H1 (cell line): ENCODE results near the gene CPEB3. TPM values are rescaled to one million over a fixed set of nuclear protein-coding genes. Genes with fewer than 3 reads are reported as not detected.

ENCODE experiments used
- CTCF ChIA-PET: fragments of 300-600 bp; sonication (Branson Sonifier 250); formaldehyde crosslinking; loops from one replicate; lab custom pipeline; 2021; ENCODE audit not compliant: partially characterized antibody; lab: Charles Lee
- POLR2A ChIA-PET: fragments of 300-600 bp; sonication (Branson Sonifier 250); formaldehyde crosslinking; loops from one replicate; lab custom pipeline; 2021; ENCODE audit warnings: inconsistent platforms; ENCODE audit not compliant: partially characterized antibody; lab: Charles Lee
- DNase-seq, 2 experiments: peaks; one replicate each; pipeline versions ENCODE4 v3.0.0 to v3.0.0-alpha.2; 2010 to 2022; ENCODE audit warnings: low spot score in 2 of 2, low read depth in 1 of 2, mixed read lengths in 1 of 2
- FAIRE-seq: peaks from 2 replicates; lab custom pipeline; 2011; peaks lifted over from hg19 to GRCh38; lab: Jason Lieb, UNC
- H2AFZ ChIP-seq: 2 replicates; pipeline ENCODE4 v1.8.1; 2012; ENCODE audit warnings: low read length, inconsistent platforms
- H2AK5ac ChIP-seq: 2 replicates; pipeline ENCODE4 v1.6.1; 2013; ENCODE audit warnings: low read depth, low read length
- H2BK120ac ChIP-seq: replicated peaks from 2 replicates; pipeline ENCODE3; 2013; ENCODE audit warnings: low read depth, low read length, inconsistent platforms
- H2BK12ac ChIP-seq: 2 replicates; pipeline ENCODE4 v1.6.1; 2013; ENCODE audit warnings: low read depth, low read length
- H2BK15ac ChIP-seq: 2 replicates; pipeline ENCODE4 v1.6.1; 2013; ENCODE audit warnings: low read length
- H2BK20ac ChIP-seq: 2 replicates; pipeline ENCODE4 v1.6.1; 2013; ENCODE audit warnings: low read length
- H2BK5ac ChIP-seq: 2 replicates; pipeline ENCODE4 v1.6.1; 2013; ENCODE audit warnings: low read depth, low read length
- H3K14ac ChIP-seq: 2 replicates; pipeline ENCODE4 v1.6.1; 2013; ENCODE audit warnings: inconsistent platforms; ENCODE audit not compliant: insufficient read length
- H3K18ac ChIP-seq: 2 replicates; pipeline ENCODE4 v1.6.1; 2013; ENCODE audit warnings: low read length; ENCODE audit errors: extremely low read depth
- H3K23ac ChIP-seq: 2 replicates; pipeline ENCODE4 v1.6.1; 2013; ENCODE audit warnings: inconsistent platforms; ENCODE audit not compliant: insufficient read length
- H3K23me2 ChIP-seq: 2 replicates; pipeline ENCODE4 v1.6.1; 2013; ENCODE audit warnings: low read depth, low read length
- H3K27ac ChIP-seq: 2 replicates; pipeline ENCODE4 v1.6.1; 2011; ENCODE audit warnings: low read depth, low read length, inconsistent platforms
- H3K27me3 ChIP-seq, 4 experiments: replicated peaks in 1 of 4; 1 replicate in 1 of 4; 2 replicates in 3 of 4; pipeline versions ENCODE4 v1.6.1 to v1.8.1; 2011 to 2013; ENCODE audit warnings: low read length in 3 of 4, mild to moderate bottlenecking in 3 of 4, inconsistent platforms in 2 of 4, mixed read lengths in 2 of 4, moderate library complexity in 1 of 4; ENCODE audit not compliant: control insufficient read depth in 3 of 4, insufficient read depth in 3 of 4; ENCODE audit errors: extremely low read depth in 1 of 4
- H3K36me3 ChIP-seq, 4 experiments: 2 replicates each; pipeline versions ENCODE4 v1.6.1 to v1.8.1; 2011 to 2013; ENCODE audit warnings: mild to moderate bottlenecking in 4 of 4, low read length in 3 of 4, moderate library complexity in 2 of 4, control low read depth in 1 of 4, inconsistent platforms in 1 of 4; ENCODE audit not compliant: insufficient read depth in 4 of 4, control insufficient read depth in 2 of 4
- H3K4ac ChIP-seq: replicated peaks from 2 replicates; pipeline ENCODE3; 2013; ENCODE audit warnings: low read length, low read depth, mixed read lengths, inconsistent platforms; ENCODE audit not compliant: insufficient read length
- H3K4me1 ChIP-seq, 4 experiments: replicated peaks in 1 of 4; 1 replicate in 1 of 4; 2 replicates in 3 of 4; pipeline versions ENCODE4 v1.6.1 to v1.8.1; 2011 to 2013; ENCODE audit warnings: low read length in 3 of 4, inconsistent platforms in 2 of 4, mixed read lengths in 1 of 4; ENCODE audit not compliant: insufficient read depth in 4 of 4, control insufficient read depth in 3 of 4
- H3K4me2 ChIP-seq, 2 experiments: 2 replicates each; pipeline versions ENCODE4 v1.6.1 to v1.8.1; 2011 to 2013; ENCODE audit warnings: low read depth in 2 of 2, low read length in 2 of 2, control low read depth in 1 of 2, inconsistent platforms in 1 of 2, mild to moderate bottlenecking in 1 of 2; ENCODE audit not compliant: insufficient read depth in 1 of 2
- H3K4me3 ChIP-seq, 4 experiments: fragments of 200-600, 300-600 bp in 1 of 4; sonication (generic), shearing (Covaris generic), sonication (Bioruptor Twin) in 1 of 4; 2 replicates each; pipeline versions ENCODE4 v1.5.1 to v1.8.1; 2011 to 2016; ENCODE audit warnings: low read length in 4 of 4, low read depth in 3 of 4, control low read depth in 2 of 4, inconsistent platforms in 2 of 4, mild to moderate bottlenecking in 2 of 4, mixed read lengths in 1 of 4, moderate library complexity in 1 of 4; ENCODE audit not compliant: insufficient read depth in 2 of 4; ENCODE audit errors: extremely low read depth in 1 of 4
- H3K56ac ChIP-seq: replicated peaks from 2 replicates; pipeline ENCODE3; 2013; ENCODE audit warnings: low read depth, mild to moderate bottlenecking, mixed read lengths, low read length, inconsistent platforms; ENCODE audit not compliant: insufficient read length
- H3K79me1 ChIP-seq: 2 replicates; pipeline ENCODE4 v1.6.1; 2013; ENCODE audit warnings: low read depth, low read length, control low read depth
- H3K79me2 ChIP-seq, 2 experiments: 2 replicates each; pipeline versions ENCODE4 v1.6.1 to v1.8.1; 2012 to 2013; ENCODE audit warnings: low read length in 2 of 2, mild to moderate bottlenecking in 2 of 2, inconsistent platforms in 1 of 2; ENCODE audit not compliant: insufficient read depth in 2 of 2, control insufficient read depth in 1 of 2
- H3K9ac ChIP-seq, 4 experiments: replicated peaks in 1 of 4; 1 replicate in 1 of 4; 2 replicates in 3 of 4; pipeline versions ENCODE4 v1.6.1 to v1.8.1; 2011 to 2013; ENCODE audit warnings: low read depth in 3 of 4, low read length in 3 of 4, control low read depth in 2 of 4, mild to moderate bottlenecking in 2 of 4, moderate library complexity in 2 of 4, inconsistent platforms in 1 of 4; ENCODE audit errors: extremely low read depth in 1 of 4
- H3K9me3 ChIP-seq, 2 experiments: 2 replicates each; pipeline versions ENCODE4 v1.6.1 to v1.8.1; 2012 to 2013; ENCODE audit warnings: mild to moderate bottlenecking in 2 of 2, moderate library complexity in 2 of 2, control low read depth in 1 of 2, inconsistent platforms in 1 of 2, low read depth in 1 of 2, low read length in 1 of 2, mixed read lengths in 1 of 2; ENCODE audit not compliant: insufficient read depth in 2 of 2
- H4K20me1 ChIP-seq, 2 experiments: replicated peaks in 1 of 2; 2 replicates each; pipeline versions ENCODE3 to v1.8.1; 2011 to 2013; ENCODE audit warnings: inconsistent platforms in 2 of 2, low read length in 2 of 2, mild to moderate bottlenecking in 1 of 2; ENCODE audit not compliant: insufficient read depth in 2 of 2, control insufficient read depth in 1 of 2
- H4K5ac ChIP-seq: 2 replicates; pipeline ENCODE4 v1.6.1; 2013; ENCODE audit warnings: low read length, low read depth, mixed read lengths, inconsistent platforms; ENCODE audit not compliant: insufficient read length
- H4K8ac ChIP-seq: 2 replicates; pipeline ENCODE4 v1.8.0; 2013; ENCODE audit warnings: mild to moderate bottlenecking, moderate library complexity, low read length, inconsistent platforms; ENCODE audit not compliant: insufficient read depth; ENCODE audit errors: extremely low read depth
- H4K91ac ChIP-seq: replicated peaks from 2 replicates; pipeline ENCODE3; 2013; ENCODE audit warnings: low read length, mixed read lengths, inconsistent platforms; ENCODE audit not compliant: insufficient read length
- BRCA1 ChIP-seq: IDR thresholded peaks from 2 replicates; pipeline ENCODE4 v1.6.1; 2012; ENCODE audit warnings: low read depth, low read length, improper control_type of control experiment
- EZH2 ChIP-seq: fragments of 200-600 bp; sonication (generic); IDR thresholded peaks from 2 replicates; pipeline ENCODE4 v1.7.1; 2012; ENCODE audit warnings: low read depth, mild to moderate bottlenecking, moderate library complexity, low read length, inconsistent platforms; ENCODE audit not compliant: severe bottlenecking
- JUN ChIP-seq: IDR thresholded peaks from 2 replicates; pipeline ENCODE4 v1.6.1; 2011; ENCODE audit warnings: low read depth, mild to moderate bottlenecking, improper control_type of control experiment, low read length
- JUND ChIP-seq: IDR thresholded peaks from 2 replicates; pipeline ENCODE4 v1.6.1; 2011; ENCODE audit warnings: mild to moderate bottlenecking, improper control_type of control experiment, low read length
- MAFK ChIP-seq: IDR thresholded peaks from 2 replicates; pipeline ENCODE4 v1.6.1; 2012; ENCODE audit warnings: low read depth, mild to moderate bottlenecking, improper control_type of control experiment, low read length
- POLR2A ChIP-seq, 2 experiments: IDR thresholded peaks; 1 replicate in 1 of 2; 2 replicates in 1 of 2; pipeline ENCODE4 v1.6.1; 2011; ENCODE audit warnings: low read depth in 2 of 2, low read length in 2 of 2, mild to moderate bottlenecking in 2 of 2; ENCODE audit errors: control extremely low read depth in 1 of 2
- RBBP5 ChIP-seq: IDR thresholded peaks from 2 replicates; pipeline ENCODE4 v1.7.1; 2012; ENCODE audit warnings: low read depth, mild to moderate bottlenecking, inconsistent platforms, low read length, moderate library complexity, borderline replicate concordance
- RNF2 ChIP-seq: fragments of 200-900, 300-1000 bp; sonication (generic); IDR thresholded peaks from 2 replicates; pipeline ENCODE4 v1.7.1; 2016; ENCODE audit warnings: borderline replicate concordance, low read depth, mild to moderate bottlenecking, antibody characterized with exemption, low read length; ENCODE audit not compliant: poor library complexity, severe bottlenecking; ENCODE audit errors: missing control alignments
- SIN3A ChIP-seq, 2 experiments: IDR thresholded peaks in 1 of 2; conservative IDR thresholded peaks in 1 of 2; 2 replicates each; pipeline ENCODE4 v1.6.1; 2011 to 2012; ENCODE audit warnings: low read length in 2 of 2, improper control_type of control experiment in 1 of 2, low read depth in 1 of 2, mild to moderate bottlenecking in 1 of 2
- SP2 ChIP-seq: IDR thresholded peaks from 2 replicates; pipeline ENCODE4 v1.6.1; 2012; ENCODE audit warnings: mild to moderate bottlenecking, low read length, inconsistent platforms
- SP4 ChIP-seq: IDR thresholded peaks from 2 replicates; pipeline ENCODE4 v1.6.1; 2012; ENCODE audit warnings: low read length, inconsistent platforms
- TAF1 ChIP-seq: IDR thresholded peaks from 2 replicates; pipeline ENCODE4 v1.6.1; 2011; ENCODE audit warnings: mild to moderate bottlenecking, low read depth, low read length
- TCF12 ChIP-seq: IDR thresholded peaks from 2 replicates; pipeline ENCODE4 v1.6.1; 2011; ENCODE audit warnings: low read depth, mild to moderate bottlenecking, low read length
- WGBS, 2 experiments: shearing (Covaris generic) in 1 of 2; methylation state at CpG; one replicate each; pipeline versions ENCODE4 v1.1.6 to v1.1.7; 2013 to 2015; ENCODE audit warnings: low lambda C conversion rate in 2 of 2, mixed read lengths in 2 of 2, inconsistent platforms in 1 of 2, low coverage in 1 of 2, missing lambda C conversion rate in 1 of 2; ENCODE audit not compliant: insufficient replicate concordance in 2 of 2, insufficient coverage in 1 of 2, insufficient read length in 1 of 2; ENCODE audit errors: extremely low coverage in 1 of 2, missing lambda C conversion rate in 1 of 2; 5-methylcytosine and 5-hydroxymethylcytosine counted together
- polyA plus RNA-seq, 7 experiments: library from polyadenylated mRNA; depleted of rRNA in 3 of 7; stranded (reverse) in 5 of 7; unstranded in 2 of 7; fragments of >200 nt in 5 of 7; fragments of 200-250 nt in 2 of 7; gene quantifications; 1 replicate in 5 of 7; 2 replicates in 1 of 7; 4 replicates in 1 of 7; pipeline versions ENCODE4 v1.2.1 to v1.2.3, GENCODE V29; 2011 to 2013; ENCODE audit warnings: missing spikeins in 2 of 7, mixed read lengths in 2 of 7
- total RNA-seq: library from RNA; stranded (reverse); fragmentation: NEBNext Ultra II Directional; extraction: Animal tissue kit (Norgen Biotek cat#: 25700); gene quantifications from 2 replicates; pipeline ENCODE4 v1.2.1, GENCODE V29; 2021
- TF ChIP-seq, protein P1 (sequence below): IDR thresholded peaks from 2 replicates; pipeline ENCODE4 v1.6.1; 2012; ENCODE audit warnings: inconsistent platforms

The CPEB3 gene
- total and polyA plus RNA-seq, 2 of the 8 experiments (the other 6 are each of a cell fraction or from before 2014, with no cell fraction given): 0.39 to 1.7 TPM

DNA sequence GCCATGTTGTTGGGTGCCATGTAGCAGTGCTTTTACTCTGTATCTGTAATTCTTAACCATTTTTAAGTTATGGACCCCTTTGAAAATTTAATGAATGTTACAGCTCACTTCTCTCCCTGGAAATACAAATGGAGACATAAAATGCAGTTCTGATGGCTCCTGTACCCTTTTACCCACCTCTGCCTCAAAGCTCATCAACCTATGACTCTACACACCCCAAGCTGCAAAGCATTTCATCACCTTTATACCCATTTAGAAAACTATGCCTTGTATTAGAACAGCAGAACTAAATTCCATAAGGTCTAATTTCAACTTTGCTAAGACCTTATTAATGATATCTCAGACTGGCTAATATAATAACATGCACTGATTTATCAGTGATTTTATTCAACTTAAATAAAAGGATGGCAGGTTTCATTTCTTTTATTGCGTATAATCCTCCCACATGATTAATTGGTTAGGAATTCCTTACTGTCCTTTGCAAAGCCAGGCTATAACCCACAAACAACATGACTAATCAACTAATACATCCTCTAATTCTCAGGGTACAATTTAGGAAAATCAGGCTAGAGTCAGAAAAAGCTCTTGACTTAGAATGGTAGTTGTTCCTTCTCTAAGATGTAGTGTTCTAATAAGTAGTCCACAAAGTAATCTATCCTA, 68.1 kb downstream of the CPEB3 start:
- Histone ChIP-seq H4K5ac (no peak overlapping the region), H2AK5ac (no peak overlapping the region), H4K91ac (no peak overlapping the region), H3K23ac (no peak overlapping the region), H3K79me1 (no peaks in the 10 kb centered on the region), H2BK5ac (no peak overlapping the region), H3K27me3 (no peaks in the 10 kb centered on the region), H3K36me3 (no peaks in the 10 kb centered on the region), H2BK20ac (no peak overlapping the region), H3K56ac (no peak overlapping the region), H3K27ac (no peak overlapping the region), H2BK15ac (no peak overlapping the region), H3K14ac (no peak overlapping the region), H4K8ac (no peak overlapping the region), H3K4me2 (no peak overlapping the region), H4K20me1 (no peaks in the 10 kb centered on the region), H3K4ac (no peak overlapping the region), H2BK120ac (no peak overlapping the region), H3K18ac (no peak overlapping the region), H3K9ac (no peak overlapping the region), H3K4me3 (no peak overlapping the region), H3K79me2 (no peaks in the 10 kb centered on the region), H3K23me2 (no peaks in the 10 kb centered on the region), H3K4me1 (peaks cover 0 to 3% (median 1%) of the 10 kb centered on the region in 4 experiments; a peak in 2 of 7 replicates), H2BK12ac (no peak overlapping the region), H3K9me3 (no peaks in the 10 kb centered on the region), H2AFZ (no peak overlapping the region)
- DNase-seq (no peak), FAIRE-seq (no peak)
- ChIA-PET CTCF (interaction anchor here (0.6 to 6.8 kb wide), 5 partner anchors 14 to 198 kb away, joined by 3 to 34 read pairs (median 4); partner anchors contain the start of genes CPEB3 and MARCHF5), POLR2A (no interaction called here)
- WGBS, 2 experiments: 89% methylated on average over 1 of the region's 1 CpG; no CpG with 5 or more reads in 1 of the 2 experiments
- TF ChIP-seq MAFK: no peak
- TF ChIP-seq EZH2: no peak
- TF ChIP-seq, protein P1, sequence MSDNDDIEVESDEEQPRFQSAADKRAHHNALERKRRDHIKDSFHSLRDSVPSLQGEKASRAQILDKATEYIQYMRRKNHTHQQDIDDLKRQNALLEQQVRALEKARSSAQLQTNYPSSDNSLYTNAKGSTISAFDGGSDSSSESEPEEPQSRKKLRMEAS: no peak
- no peak for TF ChIP-seq SP2
- TF ChIP-seq JUN: no peak
- no peak for TF ChIP-seq RBBP5
- no peak for TF ChIP-seq TAF1
- no peak for TF ChIP-seq RNF2
- no peak for TF ChIP-seq BRCA1
- no peak for TF ChIP-seq TCF12
- no peak for TF ChIP-seq POLR2A (IDR thresholded peaks at IDR 0.05; ENCODE audit: control extremely low read depth in 1 of 2, low read depth in 2 of 2, low read length in 2 of 2)
- no peak for TF ChIP-seq SP4
- no peak for TF ChIP-seq JUND
- no peak for TF ChIP-seq SIN3A (conservative IDR thresholded peaks at IDR 0.05 in 1 of 2, IDR thresholded peaks at IDR 0.05 in 1 of 2; ENCODE audit: low read depth in 1 of 2, low read length in 2 of 2)
